Upper lobe of left lung (tissue), 6 donors: ENCODE data around the gene CLCN6. TPM values are rescaled to one million over a fixed set of nuclear protein-coding genes. Genes with fewer than 3 reads are reported as not detected.

ENCODE experiments used
- ATAC-seq, 2 donors: fragments of 200-7000 bp; cut with Tn5 transposase; one replicate each; pipeline ENCODE4 v1.9.1; 2022; ENCODE audit warnings: mild to moderate bottlenecking in 2 of 2, moderate library complexity in 2 of 2; ENCODE audit not compliant: low FRiP score in 2 of 2
- DNase-seq, 2 donors: peaks; one replicate each; pipeline ENCODE4 v3.0.0-alpha.2; 2019 to 2020
- H3K27ac ChIP-seq, 4 donors: fragments of 200-600 bp; sonication (generic); one replicate each; pipeline ENCODE4 v1.5.1; 2016 to 2019
- H3K27me3 ChIP-seq, 4 donors: fragments of 200-600 bp; sonication (generic); one replicate each; pipeline ENCODE4 v1.5.1; 2017 to 2019
- H3K36me3 ChIP-seq, 4 donors: fragments of 200-600 bp; sonication (generic); one replicate each; pipeline ENCODE4 v1.5.1; 2016 to 2019
- H3K4me1 ChIP-seq, 4 donors: fragments of 200-600 bp; sonication (generic); one replicate each; pipeline ENCODE4 v1.5.1; 2018 to 2019
- H3K4me3 ChIP-seq, 4 donors: fragments of 200-600 bp; sonication (generic); one replicate each; pipeline ENCODE4 v1.5.1; 2017 to 2019; ENCODE audit warnings: mild to moderate bottlenecking in 2 of 4, moderate library complexity in 1 of 4
- H3K9me3 ChIP-seq, 4 donors: fragments of 200-600 bp; sonication (generic); one replicate each; pipeline ENCODE4 v1.5.1; 2018 to 2019
- CTCF ChIP-seq, 6 experiments: fragments of 450-650 bp in 4 of 6; fragments of 200-600 bp in 2 of 6; sonication (generic) in 2 of 6; IDR thresholded peaks; one replicate each; pipeline ENCODE4 v1.5.1; 2016 to 2019; ENCODE audit warnings: antibody characterized with exemption in 6 of 6
- EP300 ChIP-seq, 4 donors: sonication (generic); formaldehyde crosslinking; IDR thresholded peaks; one replicate each; pipeline ENCODE4 v1.5.1; 2017; ENCODE audit warnings: antibody characterized with exemption in 4 of 4, control low read depth in 2 of 4
- POLR2A ChIP-seq, 4 donors: fragments of 450-650 bp; IDR thresholded peaks; one replicate each; pipeline ENCODE4 v1.5.1; 2016 to 2017; ENCODE audit warnings: antibody characterized with exemption in 4 of 4, mild to moderate bottlenecking in 2 of 4
- POLR2AphosphoS5 ChIP-seq, 2 donors: sonication (generic); formaldehyde crosslinking; IDR thresholded peaks; one replicate each; pipeline ENCODE4 v1.5.1; 2017; ENCODE audit warnings: antibody characterized with exemption in 2 of 2
- WGBS, 2 donors: methylation state at CpG; one replicate each; pipeline ENCODE4 v1.1.5; 2017 to 2018; 5-methylcytosine and 5-hydroxymethylcytosine counted together
- total RNA-seq, 6 donors: library from RNA; depleted of rRNA in 4 of 6; stranded (reverse); fragments of >200 nt in 4 of 6; gene quantifications; one replicate each; pipeline versions ENCODE4 v1.1.0 to v1.2.1, GENCODE V29; 2016 to 2021
- donor health status: DM: no; HTN: no; CAD: no; lungs with moderate emphysema.
- donor health status: DM: no; HTN: yes; CAD: no; lungs with severe emphysema.

The CLCN6 gene
- total RNA-seq, 6 donors from 2014 or later = 21.6 to 96.4 (median 33.0) TPM

GRCh38 chr1:11767922-11768704 lies 37.9 kb upstream of the CLCN6 start:
- Histone ChIP-seq H3K27ac (no peak overlapping the region), H3K4me3 (no peak overlapping the region), H3K27me3 (no peaks in the 10 kb centered on the region), H3K36me3 (no peaks in the 10 kb centered on the region), H3K4me1 (no peaks in the 10 kb centered on the region), H3K9me3 (no peaks in the 10 kb centered on the region)
- TF ChIP-seq POLR2AphosphoS5 (IDR thresholded peaks at IDR 0.05) = no peak
- no peak for TF ChIP-seq EP300 (IDR thresholded peaks at IDR 0.05)
- ATAC-seq (no peak), DNase-seq (no peak)
- 70 to 77% methylated on average over 16 of the region's 16 CpGs for WGBS, 2 donors

GRCh38 chr1:11768821-11769220 lies 37.2 kb upstream of the CLCN6 start:
- TF ChIP-seq POLR2A (IDR thresholded peaks at IDR 0.05) (no peak), EP300 (IDR thresholded peaks at IDR 0.05) (no peak), CTCF (IDR thresholded peaks at IDR 0.05) (no peak), POLR2AphosphoS5 (IDR thresholded peaks at IDR 0.05) (no peak)
- Histone ChIP-seq H3K27me3 (no peaks in the 10 kb centered on the region), H3K4me3 (no peak overlapping the region), H3K36me3 (no peaks in the 10 kb centered on the region), H3K4me1 (no peaks in the 10 kb centered on the region), H3K9me3 (no peaks in the 10 kb centered on the region), H3K27ac (no peak overlapping the region)
- ATAC-seq (no peak), DNase-seq (no peak)
- 54 to 59% methylated on average over 2 to 4 of the region's 4 CpGs for WGBS, 2 donors

DNA sequence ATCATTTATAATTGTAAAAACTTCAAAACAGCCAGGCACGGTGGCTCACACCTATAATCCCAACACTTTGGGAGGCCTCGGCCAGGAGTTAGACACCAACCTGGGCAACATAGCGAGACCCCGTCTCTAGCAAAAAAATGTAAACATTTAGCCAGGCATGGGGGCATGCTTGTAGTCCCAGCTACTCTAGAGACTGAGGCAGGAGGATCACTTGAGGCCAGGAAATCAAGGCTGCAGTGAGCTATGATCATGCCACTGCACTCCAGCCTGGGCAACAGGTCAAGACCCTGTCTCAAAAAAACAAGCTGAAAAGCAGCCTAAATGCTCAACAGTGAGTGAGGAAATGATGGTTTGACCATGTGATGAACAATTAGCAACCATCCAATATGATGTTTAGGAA lies 36.7 kb upstream of the CLCN6 start:
- no peaks in the 10 kb centered on the region for H3K36me3 ChIP-seq
- no peak for ATAC-seq
- no peak overlapping the region for H3K27ac ChIP-seq
- H3K4me3 ChIP-seq = no peak overlapping the region
- H3K9me3 ChIP-seq = no peaks in the 10 kb centered on the region
- 78 to 84% methylated on average over 4 of the region's 4 CpGs for WGBS, 2 donors
- no peaks in the 10 kb centered on the region for H3K4me1 ChIP-seq
- no peaks in the 10 kb centered on the region for H3K27me3 ChIP-seq
- TF ChIP-seq EP300 (IDR thresholded peaks at IDR 0.05) (no peak), POLR2A (IDR thresholded peaks at IDR 0.05) (no peak), POLR2AphosphoS5 (IDR thresholded peaks at IDR 0.05) (no peak), CTCF (IDR thresholded peaks at IDR 0.05) (no peak)
- DNase-seq = no peak

- TF ChIP-seq POLR2A (IDR thresholded peaks at IDR 0.05) (no peak), EP300 (IDR thresholded peaks at IDR 0.05) (no peak), CTCF (IDR thresholded peaks at IDR 0.05) (no peak), POLR2AphosphoS5 (IDR thresholded peaks at IDR 0.05) (no peak)
- ATAC-seq (no peak), DNase-seq (no peak)
- H3K27ac ChIP-seq = no peak overlapping the region
- no peaks in the 10 kb centered on the region for H3K4me1 ChIP-seq
- H3K36me3 ChIP-seq = no peaks in the 10 kb centered on the region
- H3K9me3 ChIP-seq = no peaks in the 10 kb centered on the region
- H3K27me3 ChIP-seq = no peaks in the 10 kb centered on the region
- H3K4me3 ChIP-seq = no peak overlapping the region
Observed at GRCh38 chr1:11770011-11770410, 36.0 kb upstream of the CLCN6 start.

- H3K27me3 ChIP-seq = no peaks in the 10 kb centered on the region
- no peak overlapping the region for H3K27ac ChIP-seq
- no peak for DNase-seq
- no peak for ATAC-seq
- H3K36me3 ChIP-seq = no peaks in the 10 kb centered on the region
- no peaks in the 10 kb centered on the region for H3K9me3 ChIP-seq
- no peak overlapping the region for H3K4me3 ChIP-seq
- no peak for TF ChIP-seq EP300 (IDR thresholded peaks at IDR 0.05)
- no peaks in the 10 kb centered on the region for H3K4me1 ChIP-seq
- 71 to 75% methylated on average over 10 to 11 of the region's 11 CpGs for WGBS, 2 donors
Observed at GRCh38 chr1:11771481-11772043, 34.4 kb upstream of the CLCN6 start.

- no peak for DNase-seq
- TF ChIP-seq POLR2A (IDR thresholded peaks at IDR 0.05) (no peak), EP300 (IDR thresholded peaks at IDR 0.05) (no peak), CTCF (IDR thresholded peaks at IDR 0.05) (no peak)
- 45 to 57% methylated on average over 5 of the region's 5 CpGs for WGBS, 2 donors
Observed at GRCh38 chr1:11772458-11772857, 33.5 kb upstream of the CLCN6 start.

More at GRCh38 chr1:11772458-11772857, 33.5 kb upstream of the CLCN6 start:
- H3K4me1 ChIP-seq = no peaks in the 10 kb centered on the region
- H3K27ac ChIP-seq = no peak overlapping the region
- no peaks in the 10 kb centered on the region for H3K27me3 ChIP-seq
- H3K36me3 ChIP-seq = no peaks in the 10 kb centered on the region
- ATAC-seq = peak in 1 of 2 donors; percentile 14
- no peaks in the 10 kb centered on the region for H3K9me3 ChIP-seq
- no peak overlapping the region for H3K4me3 ChIP-seq
